GM10248 (cell line): ENCODE measurements around the gene TMEM106C.

Experiments used
- CTCF ChIA-PET: fragments of 300-600 bp; sonication (Branson Sonifier 250); formaldehyde crosslinking; extraction: SDS; loops from one replicate; lab custom pipeline; 2021; ENCODE audit warnings: antibody characterized with exemption; lab: Yijun Ruan, JAX
- POLR2A ChIA-PET: fragments of 350-650 bp; sonication (Branson Sonifier 250); formaldehyde crosslinking; extraction: SDS; loops from one replicate; lab custom pipeline; 2020; ENCODE audit warnings: antibody characterized with exemption; lab: Yijun Ruan, JAX
- DNase-seq: peaks from one replicate; pipeline ENCODE4 v3.0.0; 2012; ENCODE audit errors: extremely low spot score
- TF ChIP-seq, protein P1 (sequence below): IDR thresholded peaks from 2 replicates; pipeline ENCODE4 v1.5.1; 2012; ENCODE audit warnings: mild to moderate bottlenecking, low read depth; ENCODE audit errors: extremely low read depth, missing control alignments, control extremely low read depth

TMEM106C gene

GRCh38 chr12:47992776-47993175 is 29.4 kb downstream of the TMEM106C start:
- TF ChIP-seq, protein P1, sequence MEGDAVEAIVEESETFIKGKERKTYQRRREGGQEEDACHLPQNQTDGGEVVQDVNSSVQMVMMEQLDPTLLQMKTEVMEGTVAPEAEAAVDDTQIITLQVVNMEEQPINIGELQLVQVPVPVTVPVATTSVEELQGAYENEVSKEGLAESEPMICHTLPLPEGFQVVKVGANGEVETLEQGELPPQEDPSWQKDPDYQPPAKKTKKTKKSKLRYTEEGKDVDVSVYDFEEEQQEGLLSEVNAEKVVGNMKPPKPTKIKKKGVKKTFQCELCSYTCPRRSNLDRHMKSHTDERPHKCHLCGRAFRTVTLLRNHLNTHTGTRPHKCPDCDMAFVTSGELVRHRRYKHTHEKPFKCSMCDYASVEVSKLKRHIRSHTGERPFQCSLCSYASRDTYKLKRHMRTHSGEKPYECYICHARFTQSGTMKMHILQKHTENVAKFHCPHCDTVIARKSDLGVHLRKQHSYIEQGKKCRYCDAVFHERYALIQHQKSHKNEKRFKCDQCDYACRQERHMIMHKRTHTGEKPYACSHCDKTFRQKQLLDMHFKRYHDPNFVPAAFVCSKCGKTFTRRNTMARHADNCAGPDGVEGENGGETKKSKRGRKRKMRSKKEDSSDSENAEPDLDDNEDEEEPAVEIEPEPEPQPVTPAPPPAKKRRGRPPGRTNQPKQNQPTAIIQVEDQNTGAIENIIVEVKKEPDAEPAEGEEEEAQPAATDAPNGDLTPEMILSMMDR = no peak
- ChIA-PET POLR2A (no interaction called here), CTCF (interaction anchor here (1.0 to 1.7 kb wide), 2 partner anchors 8 to 29 kb away, joined by 4 read pairs; partner anchors contain the start of gene TMEM106C)
- DNase-seq = no peak

- POLR2A ChIA-PET = no interaction called here
- TF ChIP-seq, protein P1 = no peak
- CTCF ChIA-PET = interaction anchor here (1.0 to 1.7 kb wide), 2 partner anchors 9 to 30 kb away, joined by 4 read pairs; partner anchors contain the start of gene TMEM106C
- no peak for DNase-seq
Measured at GRCh38 chr12:47993491-47993890, 30.1 kb downstream of the TMEM106C start.

- TF ChIP-seq, protein P1 = no peak
- ChIA-PET POLR2A (no interaction called here), CTCF (no interaction called here)
- DNase-seq = no peak
Measured at GRCh38 chr12:47995981-47996401, 32.6 kb downstream of the TMEM106C start.

GRCh38 chr12:47997321-47997720 is 33.9 kb downstream of the TMEM106C start:
- no peak for DNase-seq
- ChIA-PET POLR2A (no interaction called here), CTCF (no interaction called here)
- TF ChIP-seq, protein P1 = no peak

- no peak for DNase-seq
- CTCF ChIA-PET = no interaction called here
- TF ChIP-seq, protein P1 = no peak
- POLR2A ChIA-PET = no interaction called here
Measured at GRCh38 chr12:47999816-48000215, 36.4 kb downstream of the TMEM106C start.

DNA sequence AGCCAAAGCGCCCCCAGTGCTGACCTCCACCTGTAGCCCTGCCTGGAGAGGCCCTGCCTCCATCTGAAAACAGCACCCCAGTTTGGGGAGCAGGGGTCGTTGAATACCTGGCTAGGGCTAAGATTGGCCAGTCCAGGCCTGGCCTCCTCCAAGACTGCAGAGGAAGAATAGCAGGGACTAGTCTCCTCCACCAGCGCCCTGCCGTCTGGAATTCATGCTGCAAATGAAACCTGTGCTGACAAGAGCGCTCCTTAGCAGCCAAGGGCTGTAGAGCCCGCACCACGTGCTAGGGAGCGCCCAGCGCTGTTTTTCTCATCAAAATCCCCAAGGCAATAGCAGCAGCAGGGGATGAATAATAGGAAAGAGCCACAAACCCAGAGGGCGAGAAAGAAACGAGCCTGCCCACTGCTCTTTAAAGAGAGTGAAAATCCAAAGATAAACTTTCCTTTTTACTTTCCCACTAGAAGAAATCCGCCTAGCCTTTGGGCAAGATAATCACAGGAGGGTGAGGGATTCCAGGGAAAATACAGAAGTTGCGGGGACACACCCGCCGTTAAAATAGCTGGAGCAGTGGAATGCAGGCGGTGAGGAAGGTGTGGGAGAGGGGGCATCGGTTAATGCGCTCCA is 37.6 kb downstream of the TMEM106C start:
- no peak for DNase-seq
- TF ChIP-seq, protein P1 = no peak
- ChIA-PET POLR2A (no interaction called here), CTCF (interaction anchor here (1.7 kb wide), 1 partner anchor 163 kb away, joined by 4 read pairs; no protein-coding TSS in a partner anchor)
